ENCODE results near the gene SLC1A7. TPM values are rescaled to one million over a fixed set of nuclear protein-coding genes. Genes with fewer than 3 reads are reported as not detected.
A peak's percentile ranks its signal among the peaks of the same experiment; 100 is the strongest.

The SLC1A7 gene
- total and polyA plus RNA-seq, 2 experiments from 2014 or later = not detected

DNA sequence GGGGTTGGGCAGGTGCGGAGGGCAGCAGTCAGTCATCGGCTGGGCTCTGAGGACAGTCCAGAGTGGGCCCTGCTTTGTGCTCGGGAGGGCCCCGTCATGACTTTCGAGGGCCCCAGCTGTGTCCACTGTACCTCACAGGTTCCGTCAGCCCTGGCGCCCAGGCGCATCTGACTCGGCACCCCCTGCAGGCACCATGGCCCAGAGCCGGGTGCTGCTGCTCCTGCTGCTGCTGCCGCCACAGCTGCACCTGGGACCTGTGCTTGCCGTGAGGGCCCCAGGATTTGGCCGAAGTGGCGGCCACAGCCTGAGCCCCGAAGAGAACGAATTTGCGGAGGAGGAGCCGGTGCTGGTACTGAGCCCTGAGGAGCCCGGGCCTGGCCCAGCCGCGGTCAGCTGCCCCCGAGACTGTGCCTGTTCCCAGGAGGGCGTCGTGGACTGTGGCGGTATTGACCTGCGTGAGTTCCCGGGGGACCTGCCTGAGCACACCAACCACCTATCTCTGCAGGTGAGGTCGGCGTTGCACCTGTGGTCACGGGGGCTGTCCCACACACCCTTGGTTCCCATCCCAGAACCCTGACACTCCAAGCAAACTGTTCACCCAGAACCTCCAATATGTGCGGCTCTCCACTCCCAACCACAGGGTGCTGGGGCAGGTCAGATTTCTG, 72.6 kb downstream of the SLC1A7 start:
- no peak overlapping the region for H3K4me2 ChIP-seq

More for the DNA sequence above, 72.6 kb downstream of the SLC1A7 start:
- Histone ChIP-seq H2AFZ (0 out of 2 replicates have a peak overlapping the region, but pooled peaks have one; percentile 32), H3K9me2 (ENCODE audit: insufficient read depth) (no peaks in the 10 kb centered on the region), H3K4me1 (ENCODE audit: insufficient read depth) (no peaks in the 10 kb centered on the region), H3K27me3 (ENCODE audit: insufficient read depth) (peaks cover 4% of the 10 kb centered on the region; the same call in 1 of the 2 replicates), H3K27ac (ENCODE audit: low read depth) (no peak overlapping the region), H3F3A (replicated peaks; ENCODE audit: low read depth) (no peaks in the 10 kb centered on the region), H4K20me1 (replicated peaks; ENCODE audit: insufficient read depth) (no peaks in the 10 kb centered on the region), H3K36me3 (ENCODE audit: insufficient read depth) (no peaks in the 10 kb centered on the region), H3K79me2 (replicated peaks; ENCODE audit: insufficient read depth) (no peaks in the 10 kb centered on the region), H3K4me3 (no peak overlapping the region)
- no peak overlapping the region for H3K4me3 Mint-ChIP-seq
- H3K27ac Mint-ChIP-seq = no peak overlapping the region
- H3K9me3 Mint-ChIP-seq = no peaks in the 10 kb centered on the region
- TF ChIP-seq, protein P1, sequence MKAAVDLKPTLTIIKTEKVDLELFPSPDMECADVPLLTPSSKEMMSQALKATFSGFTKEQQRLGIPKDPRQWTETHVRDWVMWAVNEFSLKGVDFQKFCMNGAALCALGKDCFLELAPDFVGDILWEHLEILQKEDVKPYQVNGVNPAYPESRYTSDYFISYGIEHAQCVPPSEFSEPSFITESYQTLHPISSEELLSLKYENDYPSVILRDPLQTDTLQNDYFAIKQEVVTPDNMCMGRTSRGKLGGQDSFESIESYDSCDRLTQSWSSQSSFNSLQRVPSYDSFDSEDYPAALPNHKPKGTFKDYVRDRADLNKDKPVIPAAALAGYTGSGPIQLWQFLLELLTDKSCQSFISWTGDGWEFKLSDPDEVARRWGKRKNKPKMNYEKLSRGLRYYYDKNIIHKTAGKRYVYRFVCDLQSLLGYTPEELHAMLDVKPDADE (IDR thresholded peaks at IDR 0.05) = no peak
- TF ChIP-seq, protein P2, sequence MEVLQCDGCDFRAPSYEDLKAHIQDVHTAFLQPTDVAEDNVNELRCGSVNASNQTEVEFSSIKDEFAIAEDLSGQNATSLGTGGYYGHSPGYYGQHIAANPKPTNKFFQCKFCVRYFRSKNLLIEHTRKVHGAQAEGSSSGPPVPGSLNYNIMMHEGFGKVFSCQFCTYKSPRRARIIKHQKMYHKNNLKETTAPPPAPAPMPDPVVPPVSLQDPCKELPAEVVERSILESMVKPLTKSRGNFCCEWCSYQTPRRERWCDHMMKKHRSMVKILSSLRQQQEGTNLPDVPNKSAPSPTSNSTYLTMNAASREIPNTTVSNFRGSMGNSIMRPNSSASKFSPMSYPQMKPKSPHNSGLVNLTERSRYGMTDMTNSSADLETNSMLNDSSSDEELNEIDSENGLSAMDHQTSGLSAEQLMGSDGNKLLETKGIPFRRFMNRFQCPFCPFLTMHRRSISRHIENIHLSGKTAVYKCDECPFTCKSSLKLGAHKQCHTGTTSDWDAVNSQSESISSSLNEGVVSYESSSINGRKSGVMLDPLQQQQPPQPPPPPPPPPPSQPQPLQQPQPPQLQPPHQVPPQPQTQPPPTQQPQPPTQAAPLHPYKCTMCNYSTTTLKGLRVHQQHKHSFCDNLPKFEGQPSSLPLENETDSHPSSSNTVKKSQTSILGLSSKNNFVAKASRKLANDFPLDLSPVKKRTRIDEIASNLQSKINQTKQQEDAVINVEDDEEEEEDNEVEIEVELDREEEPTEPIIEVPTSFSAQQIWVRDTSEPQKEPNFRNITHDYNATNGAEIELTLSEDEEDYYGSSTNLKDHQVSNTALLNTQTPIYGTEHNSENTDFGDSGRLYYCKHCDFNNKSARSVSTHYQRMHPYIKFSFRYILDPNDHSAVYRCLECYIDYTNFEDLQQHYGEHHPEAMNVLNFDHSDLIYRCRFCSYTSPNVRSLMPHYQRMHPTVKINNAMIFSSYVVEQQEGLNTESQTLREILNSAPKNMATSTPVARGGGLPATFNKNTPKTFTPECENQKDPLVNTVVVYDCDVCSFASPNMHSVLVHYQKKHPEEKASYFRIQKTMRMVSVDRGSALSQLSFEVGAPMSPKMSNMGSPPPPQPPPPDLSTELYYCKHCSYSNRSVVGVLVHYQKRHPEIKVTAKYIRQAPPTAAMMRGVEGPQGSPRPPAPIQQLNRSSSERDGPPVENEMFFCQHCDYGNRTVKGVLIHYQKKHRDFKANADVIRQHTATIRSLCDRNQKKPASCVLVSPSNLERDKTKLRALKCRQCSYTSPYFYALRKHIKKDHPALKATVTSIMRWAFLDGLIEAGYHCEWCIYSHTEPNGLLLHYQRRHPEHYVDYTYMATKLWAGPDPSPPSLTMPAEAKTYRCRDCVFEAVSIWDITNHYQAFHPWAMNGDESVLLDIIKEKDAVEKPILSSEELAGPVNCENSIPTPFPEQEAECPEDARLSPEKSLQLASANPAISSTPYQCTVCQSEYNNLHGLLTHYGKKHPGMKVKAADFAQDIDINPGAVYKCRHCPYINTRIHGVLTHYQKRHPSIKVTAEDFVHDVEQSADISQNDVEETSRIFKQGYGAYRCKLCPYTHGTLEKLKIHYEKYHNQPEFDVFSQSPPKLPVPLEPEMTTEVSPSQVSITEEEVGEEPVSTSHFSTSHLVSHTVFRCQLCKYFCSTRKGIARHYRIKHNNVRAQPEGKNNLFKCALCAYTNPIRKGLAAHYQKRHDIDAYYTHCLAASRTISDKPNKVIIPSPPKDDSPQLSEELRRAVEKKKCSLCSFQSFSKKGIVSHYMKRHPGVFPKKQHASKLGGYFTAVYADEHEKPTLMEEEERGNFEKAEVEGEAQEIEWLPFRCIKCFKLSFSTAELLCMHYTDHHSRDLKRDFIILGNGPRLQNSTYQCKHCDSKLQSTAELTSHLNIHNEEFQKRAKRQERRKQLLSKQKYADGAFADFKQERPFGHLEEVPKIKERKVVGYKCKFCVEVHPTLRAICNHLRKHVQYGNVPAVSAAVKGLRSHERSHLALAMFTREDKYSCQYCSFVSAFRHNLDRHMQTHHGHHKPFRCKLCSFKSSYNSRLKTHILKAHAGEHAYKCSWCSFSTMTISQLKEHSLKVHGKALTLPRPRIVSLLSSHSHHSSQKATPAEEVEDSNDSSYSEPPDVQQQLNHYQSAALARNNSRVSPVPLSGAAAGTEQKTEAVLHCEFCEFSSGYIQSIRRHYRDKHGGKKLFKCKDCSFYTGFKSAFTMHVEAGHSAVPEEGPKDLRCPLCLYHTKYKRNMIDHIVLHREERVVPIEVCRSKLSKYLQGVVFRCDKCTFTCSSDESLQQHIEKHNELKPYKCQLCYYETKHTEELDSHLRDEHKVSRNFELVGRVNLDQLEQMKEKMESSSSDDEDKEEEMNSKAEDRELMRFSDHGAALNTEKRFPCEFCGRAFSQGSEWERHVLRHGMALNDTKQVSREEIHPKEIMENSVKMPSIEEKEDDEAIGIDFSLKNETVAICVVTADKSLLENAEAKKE (CRISPR knock-in tag; IDR thresholded peaks at IDR 0.05) = no peak
- TF ChIP-seq STAT1 (IDR thresholded peaks at IDR 0.05; ENCODE audit: unreplicated experiment) (no peak), ZNF331 (CRISPR knock-in tag; IDR thresholded peaks at IDR 0.05; ENCODE audit: low read depth) (no peak), REST (IDR thresholded peaks at IDR 0.05; ENCODE audit: unreplicated experiment) (no peak), CREB1 (CRISPR knock-in tag; IDR thresholded peaks at IDR 0.05; ENCODE audit: low read depth) (no peak), JUNB (IDR thresholded peaks at IDR 0.05; ENCODE audit: unreplicated experiment) (no peak), EZH2 (IDR thresholded peaks at IDR 0.05; ENCODE audit: low read depth, unreplicated experiment) (no peak), NANOG (IDR thresholded peaks at IDR 0.05; ENCODE audit: borderline replicate concordance) (no peak), POLR2AphosphoS5 (IDR thresholded peaks at IDR 0.05; ENCODE audit: low read depth) (no peak), EZH2phosphoT487 (IDR thresholded peaks at IDR 0.05; ENCODE audit: unreplicated experiment) (no peak), ZNF114 (CRISPR knock-in tag; IDR thresholded peaks at IDR 0.05) (no peak)
- TF ChIP-seq, protein P3, sequence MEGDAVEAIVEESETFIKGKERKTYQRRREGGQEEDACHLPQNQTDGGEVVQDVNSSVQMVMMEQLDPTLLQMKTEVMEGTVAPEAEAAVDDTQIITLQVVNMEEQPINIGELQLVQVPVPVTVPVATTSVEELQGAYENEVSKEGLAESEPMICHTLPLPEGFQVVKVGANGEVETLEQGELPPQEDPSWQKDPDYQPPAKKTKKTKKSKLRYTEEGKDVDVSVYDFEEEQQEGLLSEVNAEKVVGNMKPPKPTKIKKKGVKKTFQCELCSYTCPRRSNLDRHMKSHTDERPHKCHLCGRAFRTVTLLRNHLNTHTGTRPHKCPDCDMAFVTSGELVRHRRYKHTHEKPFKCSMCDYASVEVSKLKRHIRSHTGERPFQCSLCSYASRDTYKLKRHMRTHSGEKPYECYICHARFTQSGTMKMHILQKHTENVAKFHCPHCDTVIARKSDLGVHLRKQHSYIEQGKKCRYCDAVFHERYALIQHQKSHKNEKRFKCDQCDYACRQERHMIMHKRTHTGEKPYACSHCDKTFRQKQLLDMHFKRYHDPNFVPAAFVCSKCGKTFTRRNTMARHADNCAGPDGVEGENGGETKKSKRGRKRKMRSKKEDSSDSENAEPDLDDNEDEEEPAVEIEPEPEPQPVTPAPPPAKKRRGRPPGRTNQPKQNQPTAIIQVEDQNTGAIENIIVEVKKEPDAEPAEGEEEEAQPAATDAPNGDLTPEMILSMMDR (conservative IDR thresholded peaks at IDR 0.05; ENCODE audit: low read depth in 2 of 2) = no peak
- H3K36me3 Mint-ChIP-seq (ENCODE audit: low read depth) = no peaks in the 10 kb centered on the region
- peak; percentile 52 for ATAC-seq
- DNase-seq (ENCODE audit: low spot score) = no peak
- H3K27me3 Mint-ChIP-seq (ENCODE audit: insufficient read depth, low read depth, poor library complexity) = peaks cover 6% of the 10 kb centered on the region
- peaks cover 2% of the 10 kb centered on the region; the same call in 2 of the 3 replicates for H3K4me1 Mint-ChIP-seq
